Muscle of leg (tissue), 11 donors: Measurements from ENCODE around the gene ARHGDIA. TPM values are rescaled to one million over a fixed set of nuclear protein-coding genes. Genes with fewer than 3 reads are reported as not detected.
A peak's percentile ranks its signal among the peaks of the same experiment; 100 is the strongest.

ENCODE experiments used
- DNase-seq: peaks from one replicate; pipeline ENCODE4 v3.0.0; 2013
- H3K27ac ChIP-seq: one replicate; pipeline ENCODE4 v1.5.1; 2013; ENCODE audit warnings: mild to moderate bottlenecking, low read length, control low read depth
- H3K27me3 ChIP-seq: one replicate; pipeline ENCODE4 v1.6.1; 2013; ENCODE audit warnings: low read length; ENCODE audit not compliant: control insufficient read depth, insufficient read depth
- H3K36me3 ChIP-seq: one replicate; pipeline ENCODE4 v1.6.1; 2013; ENCODE audit warnings: low read length; ENCODE audit not compliant: control insufficient read depth, insufficient read depth
- H3K4me1 ChIP-seq: one replicate; pipeline ENCODE4 v1.6.1; 2013; ENCODE audit warnings: low read length; ENCODE audit not compliant: control insufficient read depth, insufficient read depth
- H3K4me3 ChIP-seq: one replicate; pipeline ENCODE4 v1.5.1; 2013; ENCODE audit warnings: low read length, control low read depth
- H3K9me3 ChIP-seq: replicated peaks from 2 replicates; pipeline ENCODE4 v1.6.1; 2013; ENCODE audit warnings: low read depth, low read length; ENCODE audit not compliant: control insufficient read depth
- WGBS: methylation state at CpG from one replicate; pipeline ENCODE4 v1.1.5; 2013; ENCODE audit warnings: missing lambda C conversion rate; ENCODE audit not compliant: insufficient coverage; 5-methylcytosine and 5-hydroxymethylcytosine counted together
- polyA plus RNA-seq, 8 donors: library from polyadenylated mRNA; unstranded; fragments of 120-200 nt; gene quantifications; one replicate each; pipeline versions ENCODE4 v1.2.1 to v1.2.3, GENCODE V29; 2013; ENCODE audit warnings: inconsistent platforms in 1 of 8, low replicate concordance in 1 of 8; ENCODE audit not compliant: insufficient read length in 8 of 8, insufficient read depth in 1 of 8
- total RNA-seq: library from RNA; stranded (reverse); fragments of 120-200 nt; gene quantifications from one replicate; pipeline ENCODE4 v1.2.4, GENCODE V29; 2013

ARHGDIA gene
- total and polyA plus RNA-seq, 9 donors: 86.0 to 236 (median 189) TPM

GRCh38 chr17:81833921-81834830, 37.0 kb downstream of the ARHGDIA start:
- Histone ChIP-seq H3K27ac (peak overlapping the region; percentile 96), H3K9me3 (no peaks in the 10 kb centered on the region), H3K27me3 (no peaks in the 10 kb centered on the region), H3K4me3 (peak overlapping the region; percentile 93), H3K36me3 (peaks cover 4% of the 10 kb centered on the region), H3K4me1 (peaks cover 25% of the 10 kb centered on the region)
- 80% methylated on average over 26 of the region's 31 CpGs for WGBS
- peak; percentile 30 for DNase-seq

DNA sequence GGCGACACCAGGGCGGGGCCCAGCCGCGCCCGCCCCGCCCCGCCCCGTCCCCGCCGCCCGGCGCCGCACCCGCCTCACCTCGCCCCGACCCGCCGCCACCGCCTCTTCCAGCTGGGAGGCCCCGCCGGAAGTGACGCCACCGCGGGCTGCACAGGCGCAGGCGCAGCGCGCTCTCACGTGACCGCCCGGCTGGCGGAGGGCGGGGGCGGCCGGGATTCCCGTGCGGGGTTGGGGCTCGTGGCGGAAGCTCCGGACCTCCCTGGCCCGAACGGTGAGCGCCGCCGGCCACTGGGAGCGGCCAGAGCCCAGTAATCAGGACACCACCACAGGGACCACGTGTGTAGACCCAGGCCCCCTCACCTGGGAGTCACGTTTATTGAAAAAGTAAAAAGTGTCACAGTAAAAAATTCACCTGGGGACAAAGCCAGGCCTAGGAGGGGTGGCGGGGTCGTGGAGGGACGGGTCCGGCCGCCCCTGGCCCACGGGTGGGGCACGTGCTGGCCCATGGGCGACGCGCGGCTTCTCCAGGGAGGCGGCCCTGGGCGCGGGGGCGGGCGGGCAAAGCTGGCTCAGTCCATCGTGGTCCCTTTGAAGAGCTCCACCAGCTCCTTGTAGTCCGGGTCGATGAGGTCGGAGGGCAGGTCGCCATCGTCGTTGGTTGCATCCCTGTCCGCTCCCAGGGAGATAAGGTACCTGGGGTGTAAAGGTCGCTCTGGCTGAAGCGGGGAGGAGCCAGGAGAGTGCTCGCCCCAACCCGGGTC, 37.8 kb downstream of the ARHGDIA start, which contains the start of gene MCRIP1:
Gene MCRIP1, minus strand, starts transcription at position 132 of the 761 bp plus-strand sequence. CDS start 8,785 bp downstream, outside the sequence.
- H3K9me3 ChIP-seq: no peaks in the 10 kb centered on the region
- peak; percentile 97 for DNase-seq
- H3K27ac ChIP-seq: peak within 1 kb of the TSS; percentile 96
- peaks cover 31% of the 10 kb centered on the region for H3K4me1 ChIP-seq
- WGBS: under 1% methylated on average over 71 of the region's 76 CpGs
- peak within 1 kb of the TSS; percentile 93 for H3K4me3 ChIP-seq
- H3K27me3 ChIP-seq: no peaks in the 10 kb centered on the region
- H3K36me3 ChIP-seq: peaks cover 9% of the 10 kb centered on the region

DNA sequence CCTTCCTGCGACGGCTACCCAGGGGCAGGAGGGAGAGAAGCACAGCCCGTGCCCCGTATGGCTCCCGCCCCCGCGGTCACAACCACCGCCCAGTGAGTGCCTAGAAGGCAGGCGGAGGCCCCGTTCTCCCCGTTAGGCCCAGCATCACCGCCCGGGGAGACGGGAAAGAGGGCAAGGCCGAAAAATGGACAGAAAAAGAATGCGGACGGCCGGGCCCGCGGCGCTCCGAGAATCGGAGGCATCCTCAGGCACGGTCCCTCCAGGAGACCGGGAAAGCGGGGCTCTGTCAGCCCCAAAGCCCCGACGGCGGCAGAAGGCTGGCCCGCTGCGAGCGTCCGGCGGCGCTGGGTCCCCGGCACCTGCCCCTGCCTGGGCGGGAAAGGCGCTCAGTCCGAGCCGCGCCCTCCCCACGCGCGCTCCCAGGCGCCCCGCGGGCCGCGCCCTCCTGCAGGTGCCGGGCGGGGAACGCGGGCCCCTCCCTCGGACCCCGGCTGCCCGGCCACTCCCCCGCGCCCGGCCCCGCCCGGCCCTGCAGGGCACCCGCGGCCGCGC, 38.5 kb downstream of the ARHGDIA start:
- peaks cover 10% of the 10 kb centered on the region for H3K36me3 ChIP-seq
- H3K27ac ChIP-seq: peak overlapping the region; percentile 89
- peaks cover 34% of the 10 kb centered on the region for H3K4me1 ChIP-seq
- no peaks in the 10 kb centered on the region for H3K27me3 ChIP-seq
- no peaks in the 10 kb centered on the region for H3K9me3 ChIP-seq
- WGBS: 0% methylated on average over 63 of the region's 65 CpGs
- peak; percentile 48 for DNase-seq
- H3K4me3 ChIP-seq: peak overlapping the region; percentile 88

- Histone ChIP-seq H3K4me3 (peak overlapping the region; percentile 88), H3K4me1 (peaks cover 34% of the 10 kb centered on the region), H3K36me3 (peaks cover 10% of the 10 kb centered on the region), H3K27ac (peak overlapping the region; percentile 89), H3K9me3 (no peaks in the 10 kb centered on the region), H3K27me3 (no peaks in the 10 kb centered on the region)
- WGBS: 27% methylated on average over 15 of the region's 18 CpGs
- peak; percentile 39 for DNase-seq
Measured at GRCh38 chr17:81831957-81832607, 39.1 kb downstream of the ARHGDIA start.

DNA sequence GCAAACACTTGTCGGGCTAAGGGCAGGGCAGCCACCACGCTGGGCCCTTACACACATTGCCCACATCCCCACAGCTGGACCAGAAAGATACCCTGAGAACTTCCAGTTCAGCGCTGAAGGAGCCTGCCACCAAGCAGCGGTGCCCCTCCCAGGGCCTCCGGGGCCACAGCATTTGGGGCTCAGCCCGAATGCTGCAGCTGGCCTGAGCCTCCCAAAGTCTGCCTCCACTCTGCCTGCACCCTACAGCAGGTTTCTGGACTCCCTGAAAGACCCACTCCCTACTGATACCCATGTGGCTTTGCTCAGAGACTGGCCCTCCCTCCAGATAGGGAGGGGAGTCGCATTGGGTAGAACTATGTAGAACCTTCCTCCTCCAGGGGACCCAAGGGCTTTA, 39.6 kb downstream of the ARHGDIA start:
- H3K27ac ChIP-seq: peak overlapping the region; percentile 89
- H3K9me3 ChIP-seq: no peaks in the 10 kb centered on the region
- H3K36me3 ChIP-seq: peaks cover 10% of the 10 kb centered on the region
- DNase-seq: no peak
- H3K27me3 ChIP-seq: no peaks in the 10 kb centered on the region
- H3K4me1 ChIP-seq: peaks cover 34% of the 10 kb centered on the region
- 94% methylated on average over 3 of the region's 7 CpGs for WGBS
- H3K4me3 ChIP-seq: peak overlapping the region; percentile 88

DNA sequence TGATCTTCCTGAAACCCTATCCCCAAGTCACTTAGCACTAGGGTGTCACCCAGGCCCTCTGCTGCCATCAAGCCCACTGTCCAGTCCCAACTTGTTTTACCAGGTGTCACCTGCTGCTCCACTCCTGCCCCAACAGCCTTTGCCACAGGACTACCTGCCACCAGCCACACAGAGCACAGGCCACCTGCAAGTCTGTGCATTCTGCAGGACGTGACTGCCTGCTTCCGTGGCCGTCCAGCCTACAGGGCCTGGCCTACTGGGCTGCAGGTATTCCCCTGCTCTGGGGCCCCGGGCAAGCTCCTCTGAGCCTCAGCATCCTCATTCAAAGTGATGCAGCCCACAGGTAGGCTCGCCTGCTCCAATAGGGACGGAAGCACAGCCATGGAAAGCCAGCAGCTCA, 41.3 kb downstream of the ARHGDIA start:
- DNase-seq: no peak

GRCh38 chr17:81828656-81829055, 42.5 kb downstream of the ARHGDIA start:
- peaks cover 27% of the 10 kb centered on the region for H3K36me3 ChIP-seq
- WGBS: 73% methylated on average over 5 of the region's 7 CpGs
- no peaks in the 10 kb centered on the region for H3K27me3 ChIP-seq
- no peaks in the 10 kb centered on the region for H3K9me3 ChIP-seq
- no peak for DNase-seq
- H3K4me3 ChIP-seq: no peak overlapping the region
- peaks cover 26% of the 10 kb centered on the region for H3K4me1 ChIP-seq
- no peak overlapping the region for H3K27ac ChIP-seq

More for the DNA sequence above, 41.3 kb downstream of the ARHGDIA start:
- no peak overlapping the region for H3K27ac ChIP-seq
- H3K4me1 ChIP-seq: peaks cover 34% of the 10 kb centered on the region
- WGBS: 83% methylated on average over 6 of the region's 6 CpGs
- H3K36me3 ChIP-seq: peaks cover 16% of the 10 kb centered on the region
- H3K9me3 ChIP-seq: no peaks in the 10 kb centered on the region
- no peaks in the 10 kb centered on the region for H3K27me3 ChIP-seq
- H3K4me3 ChIP-seq: no peak overlapping the region

DNA sequence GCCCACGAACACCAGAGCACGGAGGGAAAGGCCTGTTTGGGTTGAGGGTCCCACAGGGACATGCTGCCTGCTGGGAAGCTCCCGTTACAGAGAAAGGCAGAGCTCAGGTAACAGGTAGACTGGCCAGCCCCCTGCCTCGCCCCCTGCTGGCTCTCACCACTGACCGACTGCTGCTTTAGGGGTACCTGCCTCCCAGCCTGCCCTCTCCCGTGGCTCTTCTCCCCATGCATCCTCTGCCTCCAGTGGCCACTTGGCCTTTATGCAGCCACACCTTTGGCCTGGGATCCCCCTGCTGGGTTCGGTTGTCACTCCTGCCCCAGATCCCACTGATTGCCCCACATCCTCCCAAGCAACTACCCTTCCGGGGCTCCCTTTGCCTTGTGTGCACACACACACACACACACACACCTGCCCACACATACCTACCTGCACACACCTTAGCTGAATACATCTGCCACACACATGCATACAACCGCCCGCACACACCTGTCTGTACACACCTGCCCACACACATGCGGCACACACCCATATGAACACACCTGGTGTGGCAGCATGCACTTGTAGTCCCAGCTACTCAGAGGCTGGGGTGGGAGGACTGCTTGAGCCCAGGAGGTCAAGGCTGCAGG, 45.2 kb downstream of the ARHGDIA start:
- Histone ChIP-seq H3K4me3 (no peak overlapping the region), H3K36me3 (peaks cover 50% of the 10 kb centered on the region), H3K27me3 (no peaks in the 10 kb centered on the region), H3K9me3 (no peaks in the 10 kb centered on the region), H3K4me1 (peaks cover 25% of the 10 kb centered on the region), H3K27ac (no peak overlapping the region)
- WGBS: 70% methylated on average over 9 of the region's 11 CpGs
- no peak for DNase-seq

DNA sequence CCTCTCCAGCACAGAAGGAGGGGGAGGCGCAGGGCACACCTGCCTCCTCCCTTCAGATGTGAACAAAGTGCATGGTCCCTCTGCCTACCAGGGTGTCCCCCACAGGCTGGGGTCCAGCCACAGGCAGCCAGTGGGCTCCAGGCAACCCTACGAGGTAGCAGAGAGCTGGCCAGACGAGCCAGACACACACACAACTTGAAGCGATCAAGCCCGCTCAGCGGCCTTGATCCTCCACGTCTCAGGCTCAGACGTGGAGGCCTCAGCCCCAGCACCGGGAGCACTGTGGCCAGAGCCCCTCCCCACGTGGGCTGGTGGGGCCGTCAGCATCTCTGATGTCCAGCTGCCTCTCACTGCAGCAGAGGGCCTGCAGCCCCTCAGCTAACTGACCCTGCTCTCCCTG, 46.5 kb downstream of the ARHGDIA start:
- H3K4me3 ChIP-seq: no peak overlapping the region
- H3K4me1 ChIP-seq: peaks cover 25% of the 10 kb centered on the region
- no peaks in the 10 kb centered on the region for H3K9me3 ChIP-seq
- no peak overlapping the region for H3K27ac ChIP-seq
- WGBS: 78% methylated on average over 10 of the region's 11 CpGs
- H3K36me3 ChIP-seq: peaks cover 46% of the 10 kb centered on the region
- DNase-seq: no peak
- H3K27me3 ChIP-seq: no peaks in the 10 kb centered on the region
